ENCODE measurements around the gene LRGUK. TPM values are rescaled to one million over a fixed set of nuclear protein-coding genes. Genes with fewer than 3 reads are reported as not detected.

Gene LRGUK
- total RNA-seq, 1 donor from 2014 or later = 2.0 TPM

- H3K9me3 Mint-ChIP-seq = no peaks in the 10 kb centered on the region
- H3K27ac Mint-ChIP-seq = no peak overlapping the region
- DNase-seq (ENCODE audit: extremely low spot score, unreplicated experiment) = no peak
These were observed 119.6 kb downstream of the LRGUK start for GRCh38 chr7:134246761-134247160.

GRCh38 chr7:134248196-134248595, 121.1 kb downstream of the LRGUK start:
- H3K27me3 Mint-ChIP-seq = no peaks in the 10 kb centered on the region
- peaks cover 4% of the 10 kb centered on the region for H3K9me3 Mint-ChIP-seq

More at GRCh38 chr7:134246761-134247160, 119.6 kb downstream of the LRGUK start:
- Mint-ChIP-seq H3K4me3 (no peak overlapping the region), H3K4me1 (ENCODE audit: unreplicated experiment) (peaks cover 4% of the 10 kb centered on the region), H3K27me3 (no peaks in the 10 kb centered on the region), H3K36me3 (no peaks in the 10 kb centered on the region)
- TF ChIP-seq CTCF (conservative IDR thresholded peaks at IDR 0.05) = no peak

GRCh38 chr7:134254311-134254710, 127.2 kb downstream of the LRGUK start:
- no peak for DNase-seq (ENCODE audit: extremely low spot score, unreplicated experiment)
- Mint-ChIP-seq H3K36me3 (no peaks in the 10 kb centered on the region), H3K27me3 (no peaks in the 10 kb centered on the region), H3K27ac (no peak overlapping the region), H3K9me3 (peaks cover 10% of the 10 kb centered on the region), H3K4me1 (ENCODE audit: unreplicated experiment) (no peaks in the 10 kb centered on the region), H3K4me3 (no peak overlapping the region)
- no peak for TF ChIP-seq CTCF (conservative IDR thresholded peaks at IDR 0.05)

More at GRCh38 chr7:134248196-134248595, 121.1 kb downstream of the LRGUK start:
- Mint-ChIP-seq H3K36me3 (no peaks in the 10 kb centered on the region), H3K4me3 (no peak overlapping the region), H3K4me1 (ENCODE audit: unreplicated experiment) (peaks cover 4% of the 10 kb centered on the region), H3K27ac (no peak overlapping the region)
- no peak for DNase-seq (ENCODE audit: extremely low spot score, unreplicated experiment)
- no peak for TF ChIP-seq CTCF (conservative IDR thresholded peaks at IDR 0.05)

GRCh38 chr7:134255814-134256213, 128.7 kb downstream of the LRGUK start:
- peaks cover 12% of the 10 kb centered on the region for H3K9me3 Mint-ChIP-seq
- H3K27ac Mint-ChIP-seq = no peak overlapping the region
- H3K27me3 Mint-ChIP-seq = no peaks in the 10 kb centered on the region
- no peak for TF ChIP-seq CTCF (conservative IDR thresholded peaks at IDR 0.05)
- no peak overlapping the region for H3K4me3 Mint-ChIP-seq
- H3K36me3 Mint-ChIP-seq = no peaks in the 10 kb centered on the region
- H3K4me1 Mint-ChIP-seq (ENCODE audit: unreplicated experiment) = no peaks in the 10 kb centered on the region
- no peak for DNase-seq (ENCODE audit: extremely low spot score, unreplicated experiment)

- H3K36me3 Mint-ChIP-seq = no peaks in the 10 kb centered on the region
- H3K9me3 Mint-ChIP-seq = peaks cover 14% of the 10 kb centered on the region
- no peak overlapping the region for H3K27ac Mint-ChIP-seq
- H3K27me3 Mint-ChIP-seq = no peaks in the 10 kb centered on the region
- no peak for TF ChIP-seq CTCF (conservative IDR thresholded peaks at IDR 0.05)
- DNase-seq (ENCODE audit: extremely low spot score, unreplicated experiment) = no peak
- no peaks in the 10 kb centered on the region for H3K4me1 Mint-ChIP-seq (ENCODE audit: unreplicated experiment)
- H3K4me3 Mint-ChIP-seq = no peak overlapping the region
These were observed 135.2 kb downstream of the LRGUK start for GRCh38 chr7:134262322-134262721.

- Mint-ChIP-seq H3K27me3 (no peaks in the 10 kb centered on the region), H3K4me1 (ENCODE audit: unreplicated experiment) (peaks cover 4% of the 10 kb centered on the region), H3K27ac (no peak overlapping the region), H3K4me3 (no peak overlapping the region), H3K36me3 (no peaks in the 10 kb centered on the region), H3K9me3 (no peaks in the 10 kb centered on the region)
- no peak for TF ChIP-seq CTCF (conservative IDR thresholded peaks at IDR 0.05)
- DNase-seq (ENCODE audit: extremely low spot score, unreplicated experiment) = no peak
These were observed 149.8 kb downstream of the LRGUK start for GRCh38 chr7:134276951-134277350.

All from type B pancreatic cell (in vitro differentiated cells).